PC-9 (cell line): ENCODE measurements around the gene ZCCHC2.

Source experiments
- EZH2 ChIP-seq: fragments of 200-600 bp; sonication (generic); IDR thresholded peaks from 2 replicates; pipeline ENCODE4 v1.8.0; 2017; ENCODE audit warnings: antibody characterized with exemption, low read depth
- TF ChIP-seq, protein P1 (sequence below): fragments of 200-600 bp; sonication (generic); conservative IDR thresholded peaks from 2 replicates; pipeline ENCODE4 v1.6.1; 2017; ENCODE audit warnings: mixed run types, antibody characterized with exemption, mild to moderate bottlenecking, moderate library complexity

DNA sequence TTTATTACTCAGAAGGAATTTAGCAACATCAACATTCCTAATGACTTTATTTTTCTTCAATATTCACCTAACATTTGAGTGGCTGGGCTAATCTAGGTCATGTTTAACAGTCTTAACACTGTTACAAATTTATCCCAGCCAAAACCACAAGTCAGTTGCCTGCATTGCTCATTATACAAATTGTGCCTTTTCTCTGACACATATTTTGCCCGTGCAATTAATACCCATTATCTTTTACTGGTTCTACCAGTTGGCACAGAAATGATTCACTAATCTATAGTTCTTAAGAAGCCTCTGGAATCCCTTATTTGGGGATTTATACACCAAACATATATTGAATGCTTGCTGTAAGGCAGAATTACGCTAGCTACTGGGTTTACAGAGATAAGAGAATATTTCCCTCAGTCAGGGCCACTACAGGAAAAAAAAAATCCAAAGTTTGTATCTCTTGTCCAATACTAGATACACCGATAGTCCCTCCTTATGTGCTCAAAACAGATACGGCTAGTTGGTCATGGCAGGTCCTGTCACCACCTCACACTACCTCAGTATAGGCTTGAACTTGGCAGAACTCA lies 46.3 kb downstream of the ZCCHC2 start:
- TF ChIP-seq, protein P1, sequence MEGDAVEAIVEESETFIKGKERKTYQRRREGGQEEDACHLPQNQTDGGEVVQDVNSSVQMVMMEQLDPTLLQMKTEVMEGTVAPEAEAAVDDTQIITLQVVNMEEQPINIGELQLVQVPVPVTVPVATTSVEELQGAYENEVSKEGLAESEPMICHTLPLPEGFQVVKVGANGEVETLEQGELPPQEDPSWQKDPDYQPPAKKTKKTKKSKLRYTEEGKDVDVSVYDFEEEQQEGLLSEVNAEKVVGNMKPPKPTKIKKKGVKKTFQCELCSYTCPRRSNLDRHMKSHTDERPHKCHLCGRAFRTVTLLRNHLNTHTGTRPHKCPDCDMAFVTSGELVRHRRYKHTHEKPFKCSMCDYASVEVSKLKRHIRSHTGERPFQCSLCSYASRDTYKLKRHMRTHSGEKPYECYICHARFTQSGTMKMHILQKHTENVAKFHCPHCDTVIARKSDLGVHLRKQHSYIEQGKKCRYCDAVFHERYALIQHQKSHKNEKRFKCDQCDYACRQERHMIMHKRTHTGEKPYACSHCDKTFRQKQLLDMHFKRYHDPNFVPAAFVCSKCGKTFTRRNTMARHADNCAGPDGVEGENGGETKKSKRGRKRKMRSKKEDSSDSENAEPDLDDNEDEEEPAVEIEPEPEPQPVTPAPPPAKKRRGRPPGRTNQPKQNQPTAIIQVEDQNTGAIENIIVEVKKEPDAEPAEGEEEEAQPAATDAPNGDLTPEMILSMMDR, result no peak
- no peak for TF ChIP-seq EZH2
